Ascending aorta (tissue), 2 donors: ENCODE measurements around the gene PARD3B. TPM values are rescaled to one million over a fixed set of nuclear protein-coding genes. Genes with fewer than 3 reads are reported as not detected.

Source experiments
- DNase-seq, 2 donors: peaks; one replicate each; pipeline ENCODE4 v3.0.0-alpha.2; 2019; ENCODE audit warnings: low spot score in 2 of 2
- H3K27ac ChIP-seq, 2 donors: fragments of 200-600 bp; sonication (generic); one replicate each; pipeline ENCODE4 v1.5.1; 2016 to 2017; ENCODE audit warnings: mild to moderate bottlenecking in 1 of 2
- H3K27me3 ChIP-seq: fragments of 200-600 bp; sonication (generic); one replicate; pipeline ENCODE4 v1.5.1; 2017
- H3K36me3 ChIP-seq, 2 donors: fragments of 200-600 bp; sonication (generic); one replicate each; pipeline ENCODE4 v1.5.1; 2016
- H3K4me1 ChIP-seq, 2 donors: fragments of 200-600 bp; sonication (generic); one replicate each; pipeline ENCODE4 v1.5.1; 2016 to 2017; ENCODE audit warnings: mild to moderate bottlenecking in 1 of 2
- H3K4me3 ChIP-seq, 2 donors: fragments of 200-600 bp; sonication (generic); one replicate each; pipeline ENCODE4 v1.5.1; 2016 to 2017; ENCODE audit warnings: mild to moderate bottlenecking in 1 of 2
- H3K9me3 ChIP-seq, 2 donors: fragments of 200-600 bp; sonication (generic); one replicate each; pipeline ENCODE4 v1.5.1; 2016
- intact Hi-C: fragments of 100-400 bp; cut with DNase I; formaldehyde crosslinking; loops from one replicate; pipeline ENCODE4 v1.15.1; 2023
- total RNA-seq: library from RNA; depleted of rRNA; stranded (reverse); fragments of >200 nt; gene quantifications from one replicate; pipeline ENCODE4 v1.1.0, GENCODE V29; 2016
- TF ChIP-seq, protein P1 (sequence below), 3 experiments: fragments of 200-600 bp in 2 of 3; fragments of 450-650 bp in 1 of 3; sonication (generic) in 2 of 3; IDR thresholded peaks; one replicate each; pipeline ENCODE4 v1.5.1; 2016 to 2019; ENCODE audit warnings: antibody characterized with exemption in 3 of 3, mild to moderate bottlenecking in 1 of 3, moderate library complexity in 1 of 3

The PARD3B gene
- total RNA-seq, 1 donor from 2014 or later: 9.5 TPM

DNA sequence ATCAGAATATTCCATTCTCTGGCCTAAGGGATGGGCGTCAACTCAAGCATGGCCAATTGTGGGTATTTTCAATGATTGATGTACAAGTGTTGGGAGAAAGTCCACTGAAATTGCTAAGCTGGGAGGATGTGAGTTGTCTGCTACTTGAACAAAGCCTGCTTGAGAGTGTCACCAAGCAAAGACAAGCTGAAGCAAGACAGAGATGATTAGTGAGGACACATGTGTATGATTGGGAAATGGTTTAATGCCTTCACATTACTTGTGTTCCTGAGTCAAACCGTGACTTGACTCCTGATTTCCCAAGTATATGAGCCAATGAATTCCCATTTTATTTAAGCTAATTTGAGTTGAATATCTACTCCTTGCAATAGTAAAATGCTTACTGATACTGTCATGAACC lies 1113.3 kb downstream of the PARD3B start:
- no peak overlapping the region for H3K4me3 ChIP-seq
- H3K27ac ChIP-seq: no peak overlapping the region
- H3K27me3 ChIP-seq: no peaks in the 10 kb centered on the region
- peaks cover 0 to 20% of the 10 kb centered on the region in 2 donors for H3K4me1 ChIP-seq
- H3K9me3 ChIP-seq: no peaks in the 10 kb centered on the region
- intact Hi-C loops: no loop called here
- no peaks in the 10 kb centered on the region for H3K36me3 ChIP-seq
- no peak for DNase-seq
- TF ChIP-seq, protein P1, sequence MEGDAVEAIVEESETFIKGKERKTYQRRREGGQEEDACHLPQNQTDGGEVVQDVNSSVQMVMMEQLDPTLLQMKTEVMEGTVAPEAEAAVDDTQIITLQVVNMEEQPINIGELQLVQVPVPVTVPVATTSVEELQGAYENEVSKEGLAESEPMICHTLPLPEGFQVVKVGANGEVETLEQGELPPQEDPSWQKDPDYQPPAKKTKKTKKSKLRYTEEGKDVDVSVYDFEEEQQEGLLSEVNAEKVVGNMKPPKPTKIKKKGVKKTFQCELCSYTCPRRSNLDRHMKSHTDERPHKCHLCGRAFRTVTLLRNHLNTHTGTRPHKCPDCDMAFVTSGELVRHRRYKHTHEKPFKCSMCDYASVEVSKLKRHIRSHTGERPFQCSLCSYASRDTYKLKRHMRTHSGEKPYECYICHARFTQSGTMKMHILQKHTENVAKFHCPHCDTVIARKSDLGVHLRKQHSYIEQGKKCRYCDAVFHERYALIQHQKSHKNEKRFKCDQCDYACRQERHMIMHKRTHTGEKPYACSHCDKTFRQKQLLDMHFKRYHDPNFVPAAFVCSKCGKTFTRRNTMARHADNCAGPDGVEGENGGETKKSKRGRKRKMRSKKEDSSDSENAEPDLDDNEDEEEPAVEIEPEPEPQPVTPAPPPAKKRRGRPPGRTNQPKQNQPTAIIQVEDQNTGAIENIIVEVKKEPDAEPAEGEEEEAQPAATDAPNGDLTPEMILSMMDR (IDR thresholded peaks at IDR 0.05): no peak

DNA sequence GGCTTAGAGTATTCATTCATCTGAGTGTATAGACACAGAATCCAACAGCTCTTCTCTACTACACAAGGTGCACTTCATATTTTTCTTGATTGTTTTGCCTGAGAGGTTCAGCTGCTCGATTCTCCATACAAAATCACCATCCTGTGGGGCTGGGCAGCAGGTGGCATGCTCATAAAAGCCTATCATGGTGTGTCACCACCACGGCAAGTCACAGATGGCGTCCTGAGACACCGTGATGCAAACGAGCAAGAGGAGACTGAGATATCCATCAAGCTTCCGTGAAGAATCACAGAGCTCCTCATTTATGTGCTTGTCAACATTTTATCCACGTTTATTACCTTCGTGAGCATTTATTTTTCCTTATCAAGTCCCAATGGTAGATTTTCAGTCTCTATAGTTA lies 1114.6 kb downstream of the PARD3B start:
- Histone ChIP-seq H3K9me3 (no peaks in the 10 kb centered on the region), H3K36me3 (no peaks in the 10 kb centered on the region), H3K4me1 (peaks cover 0 to 19% of the 10 kb centered on the region in 2 donors), H3K27ac (no peak overlapping the region), H3K4me3 (no peak overlapping the region), H3K27me3 (no peaks in the 10 kb centered on the region)
- no peak for DNase-seq
- TF ChIP-seq, protein P1 (IDR thresholded peaks at IDR 0.05): no peak
- intact Hi-C loops: no loop called here

DNA sequence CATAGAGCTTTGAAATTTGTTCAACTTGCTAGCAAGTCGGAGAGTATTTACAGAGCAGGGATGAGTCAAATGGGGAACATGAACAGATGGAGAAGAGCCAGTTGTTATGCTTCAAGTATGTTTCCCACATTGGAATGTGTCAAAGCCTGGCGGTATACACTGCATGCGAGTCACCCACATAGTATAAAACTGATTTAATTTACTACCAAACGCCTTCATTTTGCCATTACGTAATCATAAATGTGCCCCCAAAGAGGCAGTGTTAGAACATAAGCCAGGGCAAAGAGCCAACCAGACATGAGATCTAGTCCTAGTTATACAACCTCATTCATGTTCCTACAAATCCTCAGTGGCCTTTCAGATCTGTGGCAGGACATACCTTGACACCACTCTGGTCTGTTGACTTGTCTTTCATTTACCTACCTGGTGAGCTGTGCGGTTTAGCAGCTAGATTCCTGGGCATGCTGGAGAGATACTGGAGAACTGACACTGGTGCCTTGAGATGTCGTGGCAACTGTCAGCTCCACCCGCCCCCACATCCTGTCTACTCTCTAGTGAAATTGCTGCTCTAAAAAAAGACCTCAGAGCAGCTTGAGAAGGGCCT lies 1115.3 kb downstream of the PARD3B start:
- TF ChIP-seq, protein P1 (IDR thresholded peaks at IDR 0.05): no peak
- Histone ChIP-seq H3K9me3 (no peaks in the 10 kb centered on the region), H3K4me3 (no peak overlapping the region), H3K36me3 (no peaks in the 10 kb centered on the region), H3K27me3 (no peaks in the 10 kb centered on the region), H3K4me1 (peaks cover 0 to 17% of the 10 kb centered on the region in 2 donors), H3K27ac (peak overlapping the region in 1 of 2 donors; percentile 8)
- no peak for DNase-seq
- intact Hi-C loops: no loop called here

DNA sequence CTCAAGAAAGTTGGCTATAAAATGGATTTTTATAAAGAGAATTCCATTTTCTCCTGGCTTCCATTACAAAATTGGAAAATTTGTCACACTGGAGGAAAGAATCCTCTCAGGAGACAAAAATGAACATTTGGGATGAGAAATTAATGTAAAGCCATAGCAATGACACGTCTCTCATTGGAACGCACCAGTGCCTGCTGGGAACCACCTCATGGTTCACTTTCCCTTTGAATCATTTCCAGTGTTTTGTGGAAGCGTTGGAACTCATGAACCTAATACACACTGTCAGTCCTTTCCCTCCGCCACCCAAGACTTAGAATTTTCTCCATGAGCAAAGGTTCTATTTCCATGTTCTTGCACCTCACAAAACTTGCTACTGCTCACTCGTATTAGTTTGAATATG lies 1116.0 kb downstream of the PARD3B start:
- intact Hi-C loops: no loop called here
- H3K9me3 ChIP-seq: no peaks in the 10 kb centered on the region
- no peaks in the 10 kb centered on the region for H3K27me3 ChIP-seq
- TF ChIP-seq, protein P1 (IDR thresholded peaks at IDR 0.05): no peak
- no peak overlapping the region for H3K4me3 ChIP-seq
- DNase-seq: no peak
- H3K4me1 ChIP-seq: peaks cover 0 to 11% of the 10 kb centered on the region in 2 donors
- H3K36me3 ChIP-seq: no peaks in the 10 kb centered on the region
- no peak overlapping the region for H3K27ac ChIP-seq

DNA sequence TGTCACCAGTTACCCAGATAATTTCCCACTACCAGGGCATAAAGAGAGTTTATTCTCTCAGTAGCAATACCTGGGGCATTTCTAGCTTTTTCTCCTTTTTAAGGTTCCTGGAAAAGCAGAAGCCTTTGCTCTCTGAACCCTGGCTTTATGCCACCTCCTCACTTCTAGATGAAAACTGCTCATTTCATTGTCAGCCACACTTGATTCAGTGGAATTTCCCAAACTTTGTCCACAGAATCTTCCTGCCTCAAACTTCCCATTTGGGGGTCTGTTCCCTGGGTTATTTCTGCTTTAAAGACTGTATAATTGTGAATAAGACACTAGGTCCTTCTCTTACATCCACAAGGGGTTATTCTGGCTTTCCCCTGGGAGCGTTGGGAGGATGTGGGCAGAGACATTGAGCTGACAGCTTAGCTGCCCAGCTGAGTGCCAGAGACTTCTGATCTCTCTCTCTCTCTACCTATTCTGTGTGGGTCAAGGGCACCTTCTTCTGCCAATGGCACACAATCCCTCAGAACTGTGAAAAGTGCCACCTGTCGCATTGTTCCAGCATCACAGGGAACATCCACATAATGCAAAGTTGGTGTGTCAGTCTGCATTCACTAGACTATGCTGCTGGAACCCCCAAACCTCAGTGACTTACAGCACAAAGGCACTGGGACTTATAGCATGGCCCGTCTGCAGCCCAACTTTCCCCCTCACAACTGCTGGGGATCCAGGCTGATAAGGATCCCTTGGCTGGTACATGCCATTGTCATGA lies 1117.1 kb downstream of the PARD3B start:
- no peaks in the 10 kb centered on the region for H3K9me3 ChIP-seq
- intact Hi-C loops: no loop called here
- H3K27ac ChIP-seq: no peak overlapping the region
- no peaks in the 10 kb centered on the region for H3K36me3 ChIP-seq
- DNase-seq: no peak
- H3K4me3 ChIP-seq: no peak overlapping the region
- peaks cover 0 to under 1% of the 10 kb centered on the region in 2 donors for H3K4me1 ChIP-seq
- TF ChIP-seq, protein P1 (IDR thresholded peaks at IDR 0.05): no peak
- no peaks in the 10 kb centered on the region for H3K27me3 ChIP-seq
